Body of pancreas (tissue), 4 donors: ENCODE data around the gene ZBTB16. TPM values are rescaled to one million over a fixed set of nuclear protein-coding genes. Genes with fewer than 3 reads are reported as not detected.

Experiments used
- ATAC-seq: fragments of 150-250 bp; one replicate; pipeline ENCODE4 v1.9.1; 2016
- DNase-seq, 4 donors: peaks; one replicate each; pipeline ENCODE4 v3.0.0-alpha.2; 2019
- H3K27ac ChIP-seq, 4 donors: fragments of 200-600 bp; sonication (generic); 1 replicate in 3 of 4; 2 replicates in 1 of 4; pipeline versions ENCODE4 v1.5.1 to v1.6.1; 2016 to 2019; ENCODE audit warnings: mild to moderate bottlenecking in 1 of 4, mixed read lengths in 1 of 4, moderate library complexity in 1 of 4
- H3K27me3 ChIP-seq, 2 donors: fragments of 200-600 bp; sonication (generic); one replicate each; pipeline ENCODE4 v1.6.0; 2016; ENCODE audit warnings: mild to moderate bottlenecking in 1 of 2
- H3K36me3 ChIP-seq, 2 donors: fragments of 200-600 bp; sonication (generic); replicated peaks in 1 of 2; 2 replicates each; pipeline ENCODE4 v1.5.1; 2016; ENCODE audit warnings: low read depth in 2 of 2; ENCODE audit not compliant: insufficient read depth in 1 of 2
- H3K4me1 ChIP-seq: fragments of 200-600 bp; sonication (generic); one replicate; pipeline ENCODE4 v1.6.0; 2016
- H3K4me3 ChIP-seq, 2 donors: fragments of 200-600 bp; sonication (generic); 1 replicate in 1 of 2; 2 replicates in 1 of 2; pipeline ENCODE4 v1.5.1; 2016 to 2019
- H3K9me3 ChIP-seq, 3 donors: fragments of 200-600 bp; sonication (generic); 1 replicate in 2 of 3; 2 replicates in 1 of 3; pipeline ENCODE4 v1.5.1; 2016
- CTCF ChIP-seq, 7 experiments: fragments of 450-650 bp in 4 of 7; fragments of 200-600 bp in 3 of 7; sonication (generic) in 3 of 7; IDR thresholded peaks; one replicate each; pipeline ENCODE4 v1.5.1; 2016 to 2019; ENCODE audit warnings: antibody characterized with exemption in 7 of 7
- POLR2A ChIP-seq, 3 donors: fragments of 450-650 bp; IDR thresholded peaks; one replicate each; pipeline ENCODE4 v1.6.1; 2016; ENCODE audit warnings: antibody characterized with exemption in 3 of 3, mild to moderate bottlenecking in 2 of 3
- WGBS, 2 donors: methylation state at CpG; one replicate each; pipeline ENCODE4 v1.1.5; 2017; 5-methylcytosine and 5-hydroxymethylcytosine counted together
- intact Hi-C: fragments of 100-400 bp; cut with DNase I; formaldehyde crosslinking; loops from one replicate; pipeline ENCODE4 v1.15.1; 2023
- total RNA-seq, 2 donors: library from RNA; depleted of rRNA; stranded (reverse); fragments of >200 nt; gene quantifications; one replicate each; pipeline ENCODE4 v1.1.0, GENCODE V29; 2016

ZBTB16 gene
- total RNA-seq, 2 donors from 2014 or later = 96.5 to 150 TPM

GRCh38 chr11:114228435-114229411 is 169.2 kb downstream of the ZBTB16 start:
- peaks cover 13% of the 10 kb centered on the region for H3K4me1 ChIP-seq
- no peaks in the 10 kb centered on the region for H3K27me3 ChIP-seq
- no peaks in the 10 kb centered on the region for H3K36me3 ChIP-seq
- no peak overlapping the region for H3K27ac ChIP-seq
- no peaks in the 10 kb centered on the region for H3K9me3 ChIP-seq
- H3K4me3 ChIP-seq = no peak overlapping the region
- intact Hi-C loops = no loop called here
- no peak for DNase-seq
- 75 to 83% methylated on average over 18 to 23 of the region's 24 CpGs for WGBS, 2 donors
- TF ChIP-seq POLR2A (IDR thresholded peaks at IDR 0.05) (no peak), CTCF (IDR thresholded peaks at IDR 0.05) (no peak)
- no peak for ATAC-seq

- DNase-seq (no peak), ATAC-seq (no peak)
- Histone ChIP-seq H3K4me3 (no peak overlapping the region), H3K27ac (no peak overlapping the region), H3K4me1 (peaks cover 15% of the 10 kb centered on the region), H3K27me3 (no peaks in the 10 kb centered on the region), H3K9me3 (no peaks in the 10 kb centered on the region), H3K36me3 (no peaks in the 10 kb centered on the region)
- TF ChIP-seq CTCF (IDR thresholded peaks at IDR 0.05) = no peak
- TF ChIP-seq POLR2A (IDR thresholded peaks at IDR 0.05) = no peak
- 84 to 85% methylated on average over 15 of the region's 15 CpGs for WGBS, 2 donors
- intact Hi-C loops = no loop called here
Measured at GRCh38 chr11:114230031-114230704, 170.7 kb downstream of the ZBTB16 start.

- peaks cover 15% of the 10 kb centered on the region for H3K4me1 ChIP-seq
Measured at GRCh38 chr11:114232400-114233059, 173.0 kb downstream of the ZBTB16 start.

DNA sequence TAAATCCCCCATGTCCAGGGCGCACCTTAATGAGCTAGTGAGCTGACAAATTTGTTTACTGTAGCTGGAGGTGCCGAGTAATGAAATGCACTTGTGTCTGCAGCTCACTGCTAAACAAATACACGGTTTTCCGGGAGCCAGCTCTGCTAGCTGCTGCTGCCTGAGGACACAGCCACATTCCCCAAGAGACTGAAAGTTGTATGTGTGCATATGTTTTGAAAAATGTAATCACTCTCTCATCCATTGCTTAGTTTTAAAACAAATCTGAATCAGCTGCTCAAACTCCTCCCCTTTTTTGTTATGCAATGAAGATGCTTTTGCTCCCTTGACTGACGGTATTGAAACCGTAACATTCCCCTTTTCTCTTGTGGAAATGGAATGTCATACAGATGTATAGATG is 174.2 kb downstream of the ZBTB16 start:
- H3K27ac ChIP-seq = no peak overlapping the region
- intact Hi-C loops = no loop called here
- no peaks in the 10 kb centered on the region for H3K9me3 ChIP-seq
- peaks cover 15% of the 10 kb centered on the region for H3K4me1 ChIP-seq
- no peak for TF ChIP-seq POLR2A (IDR thresholded peaks at IDR 0.05)
- no peak for TF ChIP-seq CTCF (IDR thresholded peaks at IDR 0.05)
- no peak overlapping the region for H3K4me3 ChIP-seq
- H3K27me3 ChIP-seq = no peaks in the 10 kb centered on the region
- no peaks in the 10 kb centered on the region for H3K36me3 ChIP-seq
- ATAC-seq (peak; percentile 20), DNase-seq (no peak)
- 58 to 63% methylated on average over 6 of the region's 6 CpGs for WGBS, 2 donors

More at GRCh38 chr11:114232400-114233059, 173.0 kb downstream of the ZBTB16 start:
- no peaks in the 10 kb centered on the region for H3K9me3 ChIP-seq
- no peaks in the 10 kb centered on the region for H3K27me3 ChIP-seq
- intact Hi-C loops = no loop called here
- no peak overlapping the region for H3K27ac ChIP-seq
- WGBS, 2 donors = 88 to 91% methylated on average over 15 to 18 of the region's 18 CpGs
- no peaks in the 10 kb centered on the region for H3K36me3 ChIP-seq
- TF ChIP-seq CTCF (IDR thresholded peaks at IDR 0.05) (no peak), POLR2A (IDR thresholded peaks at IDR 0.05) (no peak)
- H3K4me3 ChIP-seq = no peak overlapping the region
- ATAC-seq = no peak
- no peak for DNase-seq
